B cell (primary cell): ENCODE data around the gene IGFALS. TPM values are rescaled to one million over a fixed set of nuclear protein-coding genes. Genes with fewer than 3 reads are reported as not detected.

Source experiments
- ATAC-seq: fragments of 200-7000 bp; cut with Tn5 transposase; one replicate; pipeline ENCODE4 v1.10.0; 2021; ENCODE audit warnings: low read depth, mild to moderate bottlenecking, moderate number of reproducible peaks, moderate library complexity
- CTCF ChIA-PET: fragments of 350-600 bp; sonication (Branson Sonifier 250); formaldehyde crosslinking; loops from one replicate; lab custom pipeline; 2021; ENCODE audit warnings: antibody characterized with exemption, inconsistent platforms; lab: Charles Lee
- POLR2A ChIA-PET: fragments of 350-600 bp; sonication (Branson Sonifier 250); formaldehyde crosslinking; loops from one replicate; lab custom pipeline; 2021; ENCODE audit warnings: antibody characterized with exemption; lab: Charles Lee
- DNase-seq: peaks from one replicate; pipeline ENCODE4 v3.0.0; 2013
- H2AFZ ChIP-seq: 2 replicates; pipeline ENCODE4 v1.6.1; 2012; ENCODE audit warnings: mild to moderate bottlenecking, low read depth, low read length; ENCODE audit not compliant: insufficient read depth, poor library complexity, severe bottlenecking
- H3K27ac ChIP-seq, 2 donors: 1 replicate in 1 of 2; 2 replicates in 1 of 2; pipeline ENCODE4 v1.5.1; 2012 to 2013; ENCODE audit warnings: low read length in 2 of 2, mild to moderate bottlenecking in 2 of 2, moderate library complexity in 1 of 2
- H3K27me3 ChIP-seq, 4 experiments: fragments of 200-600 bp in 1 of 4; sonication (generic) in 1 of 4; replicated peaks in 1 of 4; 1 replicate in 2 of 4; 2 replicates in 2 of 4; pipeline versions ENCODE4 v1.6.1 to v1.7.0; 2013 to 2016; ENCODE audit warnings: low read length in 3 of 4, mild to moderate bottlenecking in 2 of 4, mixed read lengths in 1 of 4, moderate library complexity in 1 of 4; ENCODE audit not compliant: insufficient read depth in 4 of 4, control insufficient read depth in 3 of 4; ENCODE audit errors: control extremely low read depth in 1 of 4
- H3K36me3 ChIP-seq, 2 experiments: replicated peaks in 1 of 2; 1 replicate in 1 of 2; 2 replicates in 1 of 2; pipeline versions ENCODE4 v1.6.1 to v1.7.1; 2013; ENCODE audit warnings: low read length in 1 of 2; ENCODE audit not compliant: insufficient read depth in 2 of 2, control insufficient read depth in 1 of 2; ENCODE audit errors: control extremely low read depth in 1 of 2, extremely low read depth in 1 of 2
- H3K4me1 ChIP-seq, 2 donors: fragments of 200-600 bp in 1 of 2; sonication (generic) in 1 of 2; 1 replicate in 1 of 2; 2 replicates in 1 of 2; pipeline versions ENCODE4 v1.5.1 to v1.6.1; 2013 to 2017; ENCODE audit warnings: low read length in 2 of 2; ENCODE audit not compliant: control insufficient read depth in 2 of 2, insufficient read depth in 2 of 2
- H3K4me2 ChIP-seq: replicated peaks from 2 replicates; pipeline ENCODE3; 2012; ENCODE audit warnings: mild to moderate bottlenecking, low read depth, low read length; ENCODE audit not compliant: poor library complexity, severe bottlenecking
- H3K4me3 ChIP-seq, 5 experiments: fragments of 200-600 bp in 1 of 5; sonication (generic) in 1 of 5; 1 replicate in 3 of 5; 2 replicates in 2 of 5; pipeline versions ENCODE4 v1.5.1 to v1.7.0; 2011 to 2016; ENCODE audit warnings: low read length in 4 of 5, mild to moderate bottlenecking in 4 of 5, low read depth in 2 of 5, control low read depth in 1 of 5, moderate library complexity in 1 of 5; ENCODE audit not compliant: insufficient read depth in 1 of 5; ENCODE audit errors: control extremely low read depth in 1 of 5, extremely low read depth in 1 of 5
- H3K79me2 ChIP-seq: fragments of 200-600 bp; sonication (generic); one replicate; pipeline ENCODE4 v1.6.0; 2016; ENCODE audit warnings: low read length; ENCODE audit not compliant: control insufficient read depth, insufficient read depth
- H3K9ac ChIP-seq: fragments of 200-600 bp; sonication (generic); 2 replicates; pipeline ENCODE4 v1.6.1; 2017; ENCODE audit warnings: mild to moderate bottlenecking, low read length, moderate library complexity
- H3K9me3 ChIP-seq, 3 donors: one replicate each; pipeline versions ENCODE4 v1.6.1 to v1.7.1; 2013; ENCODE audit warnings: low read length in 2 of 3; ENCODE audit not compliant: control insufficient read depth in 2 of 3, insufficient read depth in 1 of 3; ENCODE audit errors: control extremely low read depth in 1 of 3
- H4K20me1 ChIP-seq: 2 replicates; pipeline ENCODE4 v1.6.0; 2012; ENCODE audit warnings: mild to moderate bottlenecking, low read length; ENCODE audit not compliant: insufficient read depth, control insufficient read depth, poor library complexity, severe bottlenecking
- H3K27ac Mint-ChIP-seq: one replicate; pipeline ENCODE4 v1.8.0; 2021; ENCODE audit warnings: mixed read lengths
- H3K27me3 Mint-ChIP-seq: one replicate; pipeline ENCODE4 v1.8.0; 2021; ENCODE audit warnings: mixed read lengths
- H3K4me1 Mint-ChIP-seq: one replicate; pipeline ENCODE4 v1.8.0; 2021; ENCODE audit warnings: mixed read lengths
- H3K4me3 Mint-ChIP-seq: one replicate; pipeline ENCODE4 v1.8.0; 2021; ENCODE audit warnings: mixed read lengths
- H3K9me3 Mint-ChIP-seq: one replicate; pipeline ENCODE4 v1.8.0; 2022; ENCODE audit warnings: mixed read lengths; ENCODE audit not compliant: insufficient read depth
- EZH2 ChIP-seq: IDR thresholded peaks from 2 replicates; pipeline ENCODE4 v1.6.1; 2012; ENCODE audit warnings: borderline replicate concordance, low read depth, mild to moderate bottlenecking, moderate library complexity, low read length; ENCODE audit not compliant: insufficient read depth, poor library complexity, severe bottlenecking
- WGBS: methylation state at CpG from one replicate; pipeline ENCODE4 v1.1.5; 2013; ENCODE audit warnings: missing lambda C conversion rate; ENCODE audit not compliant: insufficient coverage; 5-methylcytosine and 5-hydroxymethylcytosine counted together
- intact Hi-C: fragments of 100-400 bp; cut with micrococcal nuclease; formaldehyde crosslinking; loops from one replicate; pipeline ENCODE4 v1.10.0; 2022
- polyA plus RNA-seq: library from polyadenylated mRNA; depleted of rRNA; stranded (reverse); fragments of >200 nt; gene quantifications from 2 replicates; pipeline ENCODE4 v1.2.3, GENCODE V29; 2012
- total RNA-seq, 2 donors: library from RNA; stranded (reverse); fragments of 120-200 nt in 1 of 2; gene quantifications; 1 replicate in 1 of 2; 2 replicates in 1 of 2; pipeline versions ENCODE4 v1.2.3 to v1.2.4, GENCODE V29; 2013 to 2022
- TF ChIP-seq, protein P1 (sequence below): fragments of 200-600 bp; IDR thresholded peaks from one replicate; pipeline ENCODE4 v1.8.0; 2022; ENCODE audit warnings: antibody characterized with exemption, mild to moderate bottlenecking

The IGFALS gene
- total and polyA plus RNA-seq, 2 donors (not counting 1 experiment from before 2014, with no cell fraction given), result 0.49 TPM; not detected in 1

DNA sequence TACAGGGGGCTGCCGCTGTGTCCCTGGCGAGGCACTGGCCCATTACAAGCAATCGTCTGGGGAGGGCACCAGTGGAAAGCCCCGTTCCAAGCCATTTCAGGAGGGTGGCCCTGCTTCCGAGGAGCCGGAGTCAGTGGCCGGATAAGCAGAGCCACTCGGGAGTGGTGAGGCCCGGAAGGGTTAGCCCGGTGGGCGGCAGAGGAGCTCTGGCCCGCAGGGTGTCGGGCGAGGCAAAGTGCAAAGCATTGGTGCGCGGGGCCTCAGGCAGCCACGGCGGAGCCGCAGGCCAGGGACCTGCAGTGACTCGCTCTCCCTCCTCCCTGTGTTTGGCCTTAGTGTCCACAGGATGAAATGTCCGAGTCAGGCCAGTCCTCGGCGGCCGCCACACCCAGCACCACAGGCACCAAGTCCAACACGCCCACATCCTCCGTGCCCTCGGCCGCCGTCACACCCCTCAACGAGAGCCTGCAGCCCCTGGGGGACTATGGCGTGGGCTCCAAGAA lies 46.8 kb downstream of the IGFALS start:
- WGBS, result 98% methylated on average over 31 of the region's 31 CpGs
- H3K4me3 Mint-ChIP-seq, result no peak overlapping the region
- DNase-seq, result no peak

DNA sequence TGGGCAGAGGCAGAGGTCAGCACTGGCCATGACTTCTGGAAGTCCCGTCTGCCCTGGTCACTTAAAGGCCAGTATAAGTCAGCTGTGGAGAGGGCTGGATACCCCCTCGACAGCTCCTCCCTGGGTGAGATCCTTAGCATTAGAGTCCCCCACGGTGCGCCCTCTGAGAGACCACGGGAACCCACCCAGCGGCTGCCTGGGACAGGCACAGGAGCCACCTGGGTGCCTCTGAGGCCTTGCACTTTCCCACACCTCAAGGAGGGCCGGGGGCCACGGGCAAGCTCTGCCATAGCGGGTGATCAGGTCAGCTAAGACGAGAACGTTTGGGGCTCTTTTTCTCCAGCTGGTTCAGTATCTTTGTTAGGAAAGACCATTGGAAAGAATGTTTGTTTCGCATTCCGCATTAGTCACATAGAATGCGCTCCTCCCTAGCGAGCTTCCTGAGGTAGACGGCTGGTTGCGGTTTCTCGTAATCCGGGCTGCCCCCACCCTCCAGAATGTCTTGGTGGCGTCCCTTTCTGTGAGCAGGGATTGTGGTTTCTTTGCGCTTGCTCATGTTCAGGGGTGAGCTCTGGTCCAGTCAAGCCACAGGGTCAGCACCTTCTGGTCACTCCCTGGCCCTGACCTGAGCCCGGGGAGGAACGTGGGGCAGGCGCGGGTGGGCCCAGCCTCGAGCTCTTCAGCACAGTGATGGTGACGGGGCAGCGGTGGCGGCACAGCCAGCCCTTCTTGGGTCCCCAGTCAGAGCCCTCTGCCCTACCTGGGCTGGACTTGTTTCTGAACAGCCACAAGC lies 47.4 kb downstream of the IGFALS start:
- Histone ChIP-seq H3K9me3 (no peaks in the 10 kb centered on the region), H3K27me3 (no peaks in the 10 kb centered on the region), H3K79me2 (peaks cover 58% of the 10 kb centered on the region), H3K4me3 (no peak overlapping the region), H3K36me3 (peaks cover 0 to 67% of the 10 kb centered on the region in 2 experiments), H3K27ac (no peak overlapping the region), H4K20me1 (peaks cover 57% of the 10 kb centered on the region), H3K4me1 (no peaks in the 10 kb centered on the region), H3K9ac (no peak overlapping the region), H2AFZ (no peak overlapping the region), H3K4me2 (no peak overlapping the region)
- no peaks in the 10 kb centered on the region for H3K9me3 Mint-ChIP-seq
- DNase-seq (no peak), ATAC-seq (no peak)
- ChIA-PET POLR2A (no interaction called here), CTCF (interaction anchor here (0.9 kb wide), 1 partner anchor 35 kb away, joined by 3 read pairs; no protein-coding TSS in a partner anchor)
- no peaks in the 10 kb centered on the region for H3K27me3 Mint-ChIP-seq
- no peak overlapping the region for H3K27ac Mint-ChIP-seq
- TF ChIP-seq, protein P1, sequence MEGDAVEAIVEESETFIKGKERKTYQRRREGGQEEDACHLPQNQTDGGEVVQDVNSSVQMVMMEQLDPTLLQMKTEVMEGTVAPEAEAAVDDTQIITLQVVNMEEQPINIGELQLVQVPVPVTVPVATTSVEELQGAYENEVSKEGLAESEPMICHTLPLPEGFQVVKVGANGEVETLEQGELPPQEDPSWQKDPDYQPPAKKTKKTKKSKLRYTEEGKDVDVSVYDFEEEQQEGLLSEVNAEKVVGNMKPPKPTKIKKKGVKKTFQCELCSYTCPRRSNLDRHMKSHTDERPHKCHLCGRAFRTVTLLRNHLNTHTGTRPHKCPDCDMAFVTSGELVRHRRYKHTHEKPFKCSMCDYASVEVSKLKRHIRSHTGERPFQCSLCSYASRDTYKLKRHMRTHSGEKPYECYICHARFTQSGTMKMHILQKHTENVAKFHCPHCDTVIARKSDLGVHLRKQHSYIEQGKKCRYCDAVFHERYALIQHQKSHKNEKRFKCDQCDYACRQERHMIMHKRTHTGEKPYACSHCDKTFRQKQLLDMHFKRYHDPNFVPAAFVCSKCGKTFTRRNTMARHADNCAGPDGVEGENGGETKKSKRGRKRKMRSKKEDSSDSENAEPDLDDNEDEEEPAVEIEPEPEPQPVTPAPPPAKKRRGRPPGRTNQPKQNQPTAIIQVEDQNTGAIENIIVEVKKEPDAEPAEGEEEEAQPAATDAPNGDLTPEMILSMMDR, result no peak
- TF ChIP-seq EZH2, result no peak
- no peak overlapping the region for H3K4me3 Mint-ChIP-seq
- WGBS, result 98% methylated on average over 25 of the region's 29 CpGs
- intact Hi-C loops, result no loop called here
- no peaks in the 10 kb centered on the region for H3K4me1 Mint-ChIP-seq

More for the DNA sequence above, 46.8 kb downstream of the IGFALS start:
- peak overlapping the region; percentile 41 for H3K27ac Mint-ChIP-seq
- Histone ChIP-seq H3K79me2 (peaks cover 51% of the 10 kb centered on the region), H3K36me3 (peaks cover 0 to 68% of the 10 kb centered on the region in 2 experiments), H3K9ac (no peak overlapping the region), H3K27ac (no peak overlapping the region), H3K9me3 (no peaks in the 10 kb centered on the region), H4K20me1 (peaks cover 52% of the 10 kb centered on the region), H3K4me1 (no peaks in the 10 kb centered on the region), H2AFZ (no peak overlapping the region), H3K4me3 (no peak overlapping the region), H3K27me3 (no peaks in the 10 kb centered on the region), H3K4me2 (no peak overlapping the region)
- no peak for ATAC-seq
- H3K4me1 Mint-ChIP-seq, result no peaks in the 10 kb centered on the region
- POLR2A ChIA-PET, result no interaction called here
- CTCF ChIA-PET, result no interaction called here
- TF ChIP-seq, protein P1, result no peak
- TF ChIP-seq EZH2, result no peak
- H3K9me3 Mint-ChIP-seq, result no peaks in the 10 kb centered on the region
- intact Hi-C loops, result no loop called here
- H3K27me3 Mint-ChIP-seq, result no peaks in the 10 kb centered on the region
